GM18868 (cell line): Measurements from ENCODE around the gene TULP4.
"Not testable (repeated sequence)": the region's sequence is repeated elsewhere in the genome, so short reads cannot be mapped to it uniquely, and the experiment has no call there.

ENCODE experiments used
- ATAC-seq: cut with Tn5 transposase; IDR thresholded peaks from one replicate; pipeline ENCODE4 v1.9.1; 2021; ENCODE audit warnings: mild to moderate bottlenecking, moderate library complexity; ENCODE audit not compliant: unreplicated experiment

TULP4 gene

GRCh38 chr6:158552796-158553138, 240.5 kb downstream of the TULP4 start:
- no peak for ATAC-seq

- ATAC-seq, result no peak
Observed at GRCh38 chr6:158554611-158555361, 242.5 kb downstream of the TULP4 start.

DNA sequence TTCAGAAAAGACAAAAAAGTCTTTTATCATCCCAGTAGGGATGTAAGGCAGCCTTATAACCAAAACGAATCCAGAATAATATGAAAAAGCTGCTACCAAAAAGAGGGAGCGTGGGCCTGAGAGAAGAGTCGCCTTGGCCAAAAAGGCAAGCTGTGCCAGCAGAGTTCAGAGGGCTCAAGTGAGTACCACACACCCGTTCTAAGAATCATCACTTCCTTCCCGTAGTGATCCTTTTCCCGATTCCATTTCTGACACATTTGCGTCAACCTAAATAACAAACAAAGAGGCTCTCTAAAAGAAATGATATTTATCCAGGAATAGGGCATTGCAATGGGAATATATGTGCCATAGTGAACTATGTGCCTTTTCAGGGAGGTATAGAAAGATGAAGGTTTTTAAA, 243.8 kb downstream of the TULP4 start:
- ATAC-seq, result no peak

GRCh38 chr6:158557110-158557509, 244.8 kb downstream of the TULP4 start:
- not testable (repeated sequence) for ATAC-seq

DNA sequence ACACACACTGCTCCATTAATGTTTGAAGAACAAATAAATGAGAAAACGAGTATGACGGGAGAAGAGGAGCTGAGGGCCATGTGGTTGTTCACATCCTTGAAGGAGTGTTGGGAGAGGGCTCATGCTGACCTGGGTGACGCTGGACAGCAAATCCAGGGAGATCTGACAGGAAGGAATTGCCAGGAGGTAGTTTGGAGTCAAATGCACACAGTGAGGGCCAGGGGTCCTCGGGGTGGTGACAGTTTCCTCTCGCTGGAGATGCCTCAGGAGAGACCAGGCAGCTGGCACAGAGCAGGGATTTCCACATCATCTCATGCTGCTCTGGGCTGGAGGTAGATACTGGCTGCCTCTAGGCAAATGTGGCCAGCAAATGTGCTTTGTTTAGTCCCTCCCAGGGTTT, 245.7 kb downstream of the TULP4 start:
- ATAC-seq, result no peak

DNA sequence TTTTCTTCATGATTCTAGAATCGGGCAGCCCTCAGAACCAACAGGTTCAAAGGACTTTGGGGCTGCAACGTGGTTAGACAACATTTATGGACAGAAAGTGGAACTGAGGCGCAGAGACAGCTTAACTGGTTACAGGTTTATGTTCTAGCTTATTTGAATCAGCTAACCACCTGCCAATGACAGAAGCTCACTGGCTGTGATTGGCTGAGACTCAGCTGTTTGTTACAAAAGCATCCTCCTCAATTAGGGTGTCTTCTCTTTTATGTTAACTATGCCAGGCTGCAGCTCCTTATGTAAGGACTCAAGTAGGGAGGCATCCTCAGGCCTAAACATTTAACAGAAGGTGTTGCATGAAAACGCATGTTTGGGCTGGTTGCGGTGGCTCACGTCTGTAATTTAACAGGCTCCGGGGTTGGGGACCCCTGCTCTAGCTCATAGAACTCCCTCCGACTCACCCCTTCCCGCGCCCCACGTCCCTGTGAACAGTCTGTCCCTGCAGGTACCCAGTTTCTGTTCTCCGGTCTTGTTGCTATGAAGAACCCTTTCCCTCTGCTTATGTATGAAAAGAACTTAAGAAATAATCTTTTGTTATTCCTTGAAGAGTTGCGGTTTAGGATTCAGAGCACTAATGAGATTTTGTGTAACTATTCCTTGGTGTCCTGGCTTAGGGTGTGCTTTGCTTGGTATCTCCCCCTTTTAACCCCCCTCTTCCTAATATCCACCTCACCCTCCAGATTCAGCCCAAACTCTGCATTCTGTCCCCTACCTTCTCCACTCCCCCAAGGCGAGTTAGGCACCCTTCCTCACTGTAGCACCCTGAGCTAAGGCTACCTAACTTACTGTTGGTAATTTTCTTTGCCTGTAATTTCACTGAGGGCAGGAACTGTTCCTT, 246.4 kb downstream of the TULP4 start:
- no peak for ATAC-seq

DNA sequence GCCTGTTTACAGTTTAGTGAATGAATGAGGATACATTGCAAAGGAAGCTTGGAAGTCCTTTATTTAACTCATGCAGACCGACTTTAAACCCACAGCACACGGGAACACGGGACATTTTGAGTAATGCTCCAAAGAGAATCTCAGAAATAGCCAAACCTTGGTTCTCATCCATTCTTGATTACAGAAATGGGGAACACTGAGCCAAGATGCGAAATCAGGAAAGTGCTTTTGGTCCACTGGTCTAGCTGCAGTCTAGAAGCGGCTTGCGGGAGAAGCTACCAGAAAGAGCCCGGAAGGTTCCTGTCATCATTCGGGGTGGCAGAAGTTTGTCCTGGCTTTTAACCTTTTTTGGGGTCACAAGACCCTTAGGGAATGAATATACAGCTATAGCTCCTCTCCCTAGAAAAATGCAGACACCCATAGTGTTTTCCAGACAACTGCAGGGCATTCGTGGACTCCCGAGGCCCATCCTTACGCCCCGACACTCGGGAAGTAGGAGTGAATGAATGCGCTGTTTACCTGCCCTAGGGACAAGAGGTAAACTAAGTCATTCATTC, 247.2 kb downstream of the TULP4 start:
- no peak for ATAC-seq

- ATAC-seq, result peak; percentile 81
Observed at GRCh38 chr6:158559895-158560835, 247.9 kb downstream of the TULP4 start, which contains the start of gene TMEM181. Gene TMEM181 (plus strand): TSS chr6:158560091. CDS start chr6:158560225, 134 bp downstream.

DNA sequence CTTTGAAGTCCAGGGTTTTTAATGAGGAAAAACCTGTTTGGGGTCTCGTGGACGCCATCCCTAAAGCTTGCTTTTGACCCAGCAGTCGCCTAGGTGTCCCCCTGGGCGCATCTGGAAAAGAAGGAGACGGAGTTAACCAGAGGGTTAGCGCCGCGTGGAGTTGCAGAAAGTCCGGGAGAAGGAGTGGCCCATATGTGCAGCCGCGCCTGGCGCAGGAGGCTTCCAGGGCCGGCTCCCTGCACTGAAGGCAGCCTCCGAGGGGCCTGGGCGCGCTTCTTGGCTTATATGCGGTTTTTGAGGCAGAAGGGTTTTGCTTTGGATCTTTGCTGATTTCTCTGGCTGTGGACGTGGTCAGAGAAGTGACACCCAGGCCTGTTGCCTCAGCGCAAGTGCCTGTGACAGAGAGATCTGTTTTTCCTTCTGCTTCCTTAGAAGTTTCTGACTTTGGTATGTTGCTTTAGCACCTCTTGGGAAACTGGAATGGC, 248.6 kb downstream of the TULP4 start:
- no peak for ATAC-seq
